Measurements from ENCODE around the gene IMMT.
"Not testable (repeated sequence)": the region's sequence is repeated elsewhere in the genome, so short reads cannot be mapped to it uniquely, and the experiment has no call there.

The IMMT gene

GRCh38 chr2:86225581-86225980 lies 30.3 kb upstream of the IMMT start:
- no peak for DNase-seq

GRCh38 chr2:86224645-86225355 lies 29.5 kb upstream of the IMMT start:
- DNase-seq, result no peak

- no peak for DNase-seq
Observed at GRCh38 chr2:86223927-86224560, 28.8 kb upstream of the IMMT start.

- DNase-seq, result no peak
Observed at GRCh38 chr2:86223140-86223926, 28.1 kb upstream of the IMMT start.

GRCh38 chr2:86221066-86221684 lies 25.9 kb upstream of the IMMT start:
- DNase-seq, result no peak

- DNase-seq, result no peak
Observed at GRCh38 chr2:86219896-86220295, 24.6 kb upstream of the IMMT start.

- DNase-seq, result no peak
Observed at GRCh38 chr2:86218124-86218523, 22.9 kb upstream of the IMMT start.

GRCh38 chr2:86216575-86217555 lies 21.6 kb upstream of the IMMT start:
- no peak for DNase-seq

- no peak for DNase-seq
Observed at GRCh38 chr2:86214503-86214832, 19.2 kb upstream of the IMMT start.

- no peak for DNase-seq
Observed at GRCh38 chr2:86213699-86214502, 18.6 kb upstream of the IMMT start.

GRCh38 chr2:86213056-86213455 lies 17.8 kb upstream of the IMMT start:
- no peak for DNase-seq

GRCh38 chr2:86211796-86212188 lies 16.5 kb upstream of the IMMT start:
- no peak for DNase-seq

GRCh38 chr2:86211033-86211795 lies 16.0 kb upstream of the IMMT start:
- no peak for DNase-seq

- no peak for DNase-seq
Observed at GRCh38 chr2:86204458-86204857, 9.2 kb upstream of the IMMT start.

- DNase-seq, result no peak
Observed at GRCh38 chr2:86203614-86204013, 8.4 kb upstream of the IMMT start.

- DNase-seq, result no peak
Observed at GRCh38 chr2:86202702-86203101, 7.4 kb upstream of the IMMT start.

GRCh38 chr2:86202336-86202692 lies 7.1 kb upstream of the IMMT start:
- DNase-seq, result no peak

- DNase-seq, result no peak
Observed at GRCh38 chr2:86201671-86202335, 6.5 kb upstream of the IMMT start.

GRCh38 chr2:86200564-86200963 lies 5.3 kb upstream of the IMMT start:
- not testable (repeated sequence) for DNase-seq

- no peak for DNase-seq
Observed at GRCh38 chr2:86199834-86200177, 4.5 kb upstream of the IMMT start.
